Body of pancreas (tissue), 4 donors: ENCODE measurements around the gene RABGEF1. TPM values are rescaled to one million over a fixed set of nuclear protein-coding genes. Genes with fewer than 3 reads are reported as not detected.
"Not testable (repeated sequence)": the region's sequence is repeated elsewhere in the genome, so short reads cannot be mapped to it uniquely, and the experiment has no call there.

Experiments used
- ATAC-seq: fragments of 150-250 bp; one replicate; pipeline ENCODE4 v1.9.1; 2016
- DNase-seq, 4 donors: peaks; one replicate each; pipeline ENCODE4 v3.0.0-alpha.2; 2019
- H3K27ac ChIP-seq, 4 donors: fragments of 200-600 bp; sonication (generic); 1 replicate in 3 of 4; 2 replicates in 1 of 4; pipeline versions ENCODE4 v1.5.1 to v1.6.1; 2016 to 2019; ENCODE audit warnings: mild to moderate bottlenecking in 1 of 4, mixed read lengths in 1 of 4, moderate library complexity in 1 of 4
- H3K27me3 ChIP-seq, 2 donors: fragments of 200-600 bp; sonication (generic); one replicate each; pipeline ENCODE4 v1.6.0; 2016; ENCODE audit warnings: mild to moderate bottlenecking in 1 of 2
- H3K36me3 ChIP-seq, 2 donors: fragments of 200-600 bp; sonication (generic); replicated peaks in 1 of 2; 2 replicates each; pipeline ENCODE4 v1.5.1; 2016; ENCODE audit warnings: low read depth in 2 of 2; ENCODE audit not compliant: insufficient read depth in 1 of 2
- H3K4me1 ChIP-seq: fragments of 200-600 bp; sonication (generic); one replicate; pipeline ENCODE4 v1.6.0; 2016
- H3K4me3 ChIP-seq, 2 donors: fragments of 200-600 bp; sonication (generic); 1 replicate in 1 of 2; 2 replicates in 1 of 2; pipeline ENCODE4 v1.5.1; 2016 to 2019
- H3K9me3 ChIP-seq, 3 donors: fragments of 200-600 bp; sonication (generic); 1 replicate in 2 of 3; 2 replicates in 1 of 3; pipeline ENCODE4 v1.5.1; 2016
- POLR2A ChIP-seq, 3 donors: fragments of 450-650 bp; IDR thresholded peaks; one replicate each; pipeline ENCODE4 v1.6.1; 2016; ENCODE audit warnings: antibody characterized with exemption in 3 of 3, mild to moderate bottlenecking in 2 of 3
- WGBS, 2 donors: methylation state at CpG; one replicate each; pipeline ENCODE4 v1.1.5; 2017; 5-methylcytosine and 5-hydroxymethylcytosine counted together
- intact Hi-C: fragments of 100-400 bp; cut with DNase I; formaldehyde crosslinking; loops from one replicate; pipeline ENCODE4 v1.15.1; 2023
- total RNA-seq, 2 donors: library from RNA; depleted of rRNA; stranded (reverse); fragments of >200 nt; gene quantifications; one replicate each; pipeline ENCODE4 v1.1.0, GENCODE V29; 2016
- TF ChIP-seq, protein P1 (sequence below), 7 experiments: fragments of 450-650 bp in 4 of 7; fragments of 200-600 bp in 3 of 7; sonication (generic) in 3 of 7; IDR thresholded peaks; one replicate each; pipeline ENCODE4 v1.5.1; 2016 to 2019; ENCODE audit warnings: antibody characterized with exemption in 7 of 7

Gene RABGEF1
- total RNA-seq, 2 donors from 2014 or later = 21.8 to 28.3 TPM

DNA sequence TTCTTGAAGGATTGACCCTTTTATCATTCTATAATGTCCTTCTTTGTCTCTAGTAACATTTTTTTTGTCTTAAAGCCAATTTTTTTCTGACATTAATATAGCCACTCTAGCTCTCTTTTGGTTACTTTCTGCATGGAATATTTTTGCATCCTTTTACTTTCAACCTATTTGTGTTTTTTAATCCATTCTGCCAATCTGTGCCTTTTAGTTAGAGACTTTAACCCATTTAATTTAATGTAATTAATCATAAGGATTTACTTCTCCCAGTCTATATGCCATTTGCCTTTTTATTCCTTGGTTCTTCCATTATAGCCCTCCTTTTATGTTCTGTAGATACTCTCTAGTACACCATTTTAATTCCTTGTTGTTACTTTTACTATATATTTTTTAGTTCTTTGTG lies 32.7 kb upstream of the RABGEF1 start:
- Histone ChIP-seq H3K4me1 (no peaks in the 10 kb centered on the region), H3K36me3 (no peaks in the 10 kb centered on the region), H3K4me3 (no peak overlapping the region), H3K9me3 (no peaks in the 10 kb centered on the region), H3K27me3 (no peaks in the 10 kb centered on the region), H3K27ac (no peak overlapping the region)
- ATAC-seq (no peak), DNase-seq (no peak)
- intact Hi-C loops = no loop called here
- no peak for TF ChIP-seq POLR2A (IDR thresholded peaks at IDR 0.05)
- TF ChIP-seq, protein P1, sequence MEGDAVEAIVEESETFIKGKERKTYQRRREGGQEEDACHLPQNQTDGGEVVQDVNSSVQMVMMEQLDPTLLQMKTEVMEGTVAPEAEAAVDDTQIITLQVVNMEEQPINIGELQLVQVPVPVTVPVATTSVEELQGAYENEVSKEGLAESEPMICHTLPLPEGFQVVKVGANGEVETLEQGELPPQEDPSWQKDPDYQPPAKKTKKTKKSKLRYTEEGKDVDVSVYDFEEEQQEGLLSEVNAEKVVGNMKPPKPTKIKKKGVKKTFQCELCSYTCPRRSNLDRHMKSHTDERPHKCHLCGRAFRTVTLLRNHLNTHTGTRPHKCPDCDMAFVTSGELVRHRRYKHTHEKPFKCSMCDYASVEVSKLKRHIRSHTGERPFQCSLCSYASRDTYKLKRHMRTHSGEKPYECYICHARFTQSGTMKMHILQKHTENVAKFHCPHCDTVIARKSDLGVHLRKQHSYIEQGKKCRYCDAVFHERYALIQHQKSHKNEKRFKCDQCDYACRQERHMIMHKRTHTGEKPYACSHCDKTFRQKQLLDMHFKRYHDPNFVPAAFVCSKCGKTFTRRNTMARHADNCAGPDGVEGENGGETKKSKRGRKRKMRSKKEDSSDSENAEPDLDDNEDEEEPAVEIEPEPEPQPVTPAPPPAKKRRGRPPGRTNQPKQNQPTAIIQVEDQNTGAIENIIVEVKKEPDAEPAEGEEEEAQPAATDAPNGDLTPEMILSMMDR (IDR thresholded peaks at IDR 0.05) = no peak

DNA sequence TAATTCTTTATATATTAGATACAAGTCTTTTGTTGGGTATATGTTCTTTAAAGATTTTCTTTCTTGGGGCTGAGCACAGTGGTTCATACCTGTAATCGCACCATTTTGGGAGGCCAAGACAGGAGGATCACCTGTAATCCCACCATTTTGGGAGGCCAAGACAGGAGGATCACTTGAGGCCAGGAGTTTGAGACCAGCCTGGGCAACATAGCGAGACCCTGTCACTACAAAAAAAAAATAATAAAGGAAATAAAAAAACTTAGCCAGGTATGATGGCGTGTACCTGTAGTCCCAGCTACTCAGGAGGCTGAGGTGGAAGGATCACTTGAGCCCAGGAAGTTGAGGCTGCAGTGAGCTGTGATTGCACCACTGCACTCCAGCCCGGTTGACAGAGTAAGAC lies 29.8 kb upstream of the RABGEF1 start:
- H3K4me1 ChIP-seq, H3K9me3 ChIP-seq, H3K36me3 ChIP-seq, H3K27ac ChIP-seq, H3K27me3 ChIP-seq, H3K4me3 ChIP-seq, ATAC-seq, DNase-seq, intact Hi-C loops: not testable (repeated sequence)
- 99% methylated on average over 4 of the region's 4 CpGs for WGBS, 2 donors

DNA sequence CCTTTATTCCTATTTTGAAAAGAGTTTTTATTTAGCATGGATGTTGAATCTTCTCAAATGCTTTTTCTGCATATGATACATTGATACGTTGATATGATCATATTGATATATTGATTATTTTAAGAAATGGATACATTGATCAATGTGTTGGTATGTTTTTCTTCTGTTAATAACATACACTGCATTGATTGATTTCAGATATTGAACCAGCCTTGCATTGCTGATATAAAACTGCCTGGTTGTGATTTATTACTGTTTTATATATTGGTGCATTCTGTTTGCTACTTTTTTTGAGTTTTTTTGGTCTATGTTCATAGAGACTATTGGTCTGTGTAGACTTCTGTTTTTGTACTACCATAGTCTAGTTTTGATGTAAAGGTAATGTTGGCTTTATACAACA lies 26.8 kb upstream of the RABGEF1 start:
- no peak for ATAC-seq
- H3K36me3 ChIP-seq = no peaks in the 10 kb centered on the region
- WGBS, 2 donors = 91 to 96% methylated on average over 1 of the region's 1 CpG

DNA sequence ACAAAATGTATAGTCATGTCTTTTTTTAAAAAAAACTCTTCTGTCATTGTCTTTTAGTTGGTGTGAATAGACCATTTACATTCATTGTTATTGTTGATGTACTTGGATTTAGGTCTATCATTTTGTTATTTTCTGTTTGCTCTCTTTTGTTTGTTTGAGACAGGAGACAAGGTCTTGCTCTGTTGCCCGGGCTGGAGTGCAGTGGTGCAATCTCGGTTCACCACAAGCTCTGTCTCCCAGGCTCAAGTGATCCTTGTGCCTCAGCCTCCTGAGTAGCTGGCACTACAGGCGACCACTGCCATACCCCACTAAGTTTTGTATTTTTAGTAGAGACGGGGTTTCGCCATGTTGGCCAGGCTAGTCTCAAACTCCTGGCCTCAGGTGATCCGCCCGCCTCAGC lies 23.9 kb upstream of the RABGEF1 start:
- H3K4me1 ChIP-seq, H3K36me3 ChIP-seq, H3K27ac ChIP-seq, DNase-seq, H3K27me3 ChIP-seq, ATAC-seq, intact Hi-C loops, H3K4me3 ChIP-seq, H3K9me3 ChIP-seq: not testable (repeated sequence)
- 93 to 94% methylated on average over 6 to 7 of the region's 7 CpGs for WGBS, 2 donors

More for the DNA sequence above, 26.8 kb upstream of the RABGEF1 start:
- Histone ChIP-seq H3K27ac (no peak overlapping the region), H3K9me3 (no peaks in the 10 kb centered on the region), H3K27me3 (no peaks in the 10 kb centered on the region), H3K4me1 (no peaks in the 10 kb centered on the region), H3K4me3 (no peak overlapping the region)
- intact Hi-C loops = no loop called here
- no peak for TF ChIP-seq POLR2A (IDR thresholded peaks at IDR 0.05)
- TF ChIP-seq, protein P1 (IDR thresholded peaks at IDR 0.05) = no peak
- no peak for DNase-seq

DNA sequence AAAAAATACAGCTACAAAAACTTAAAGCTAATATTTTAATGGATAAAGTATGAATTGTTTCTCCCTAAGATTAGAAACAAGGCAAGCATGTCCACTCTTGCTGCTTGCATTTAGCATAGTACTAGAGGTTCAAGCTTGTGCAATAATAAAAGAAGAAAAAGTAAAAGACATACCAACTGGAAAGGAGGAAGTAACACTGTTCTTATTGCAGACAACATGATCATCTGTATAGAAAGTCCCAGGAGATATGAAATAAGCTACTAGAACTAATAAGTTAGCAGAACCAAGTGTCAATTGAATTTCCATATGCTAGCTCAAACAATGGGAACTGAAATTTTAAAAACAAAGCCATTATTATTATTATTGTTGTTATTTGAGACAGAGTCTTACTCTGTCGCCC lies 20.0 kb upstream of the RABGEF1 start:
- Histone ChIP-seq H3K36me3 (no peaks in the 10 kb centered on the region), H3K27ac (no peak overlapping the region), H3K4me1 (no peaks in the 10 kb centered on the region), H3K27me3 (no peaks in the 10 kb centered on the region), H3K4me3 (no peak overlapping the region), H3K9me3 (no peaks in the 10 kb centered on the region)
- ATAC-seq (no peak), DNase-seq (no peak)
- intact Hi-C loops = no loop called here
- TF ChIP-seq, protein P1 (IDR thresholded peaks at IDR 0.05) = no peak
- TF ChIP-seq POLR2A (IDR thresholded peaks at IDR 0.05) = no peak
- 95 to 100% methylated on average over 1 of the region's 1 CpG for WGBS, 2 donors

DNA sequence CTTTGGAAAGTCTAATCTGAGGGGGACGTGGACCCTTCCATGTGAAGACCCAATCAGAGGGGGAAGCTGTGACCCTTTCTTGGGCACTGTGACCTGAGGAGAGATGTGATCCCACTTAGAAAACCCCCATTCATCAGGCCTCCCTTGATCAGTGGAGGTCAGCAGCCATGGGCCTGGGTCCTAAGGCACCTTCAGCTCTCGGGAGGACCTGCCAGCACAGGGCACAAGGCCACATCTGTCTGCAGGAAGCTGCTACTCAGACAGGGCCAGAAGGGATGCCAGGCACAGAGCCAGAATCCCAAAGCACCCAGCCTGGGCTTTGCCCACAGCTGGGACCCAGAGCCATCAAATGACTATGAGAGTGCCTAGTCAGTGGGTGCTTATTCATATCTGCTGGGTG lies 14.7 kb upstream of the RABGEF1 start:
- TF ChIP-seq POLR2A (IDR thresholded peaks at IDR 0.05) = no peak
- TF ChIP-seq, protein P1 (IDR thresholded peaks at IDR 0.05) = no peak
- no peak overlapping the region for H3K27ac ChIP-seq
- H3K4me1 ChIP-seq = no peaks in the 10 kb centered on the region
- DNase-seq (no peak), ATAC-seq (no peak)
- no peaks in the 10 kb centered on the region for H3K9me3 ChIP-seq
- intact Hi-C loops = no loop called here
- no peaks in the 10 kb centered on the region for H3K27me3 ChIP-seq
- H3K36me3 ChIP-seq = no peaks in the 10 kb centered on the region
- no peak overlapping the region for H3K4me3 ChIP-seq
- 97 to 100% methylated on average over 2 of the region's 2 CpGs for whole genome bisulfite sequencing, 2 donors
